ENCODE results near the gene NECAP2.
A peak's percentile ranks its signal among the peaks of the same experiment; 100 is the strongest.
"Not testable (repeated sequence)": the region's sequence is repeated elsewhere in the genome, so short reads cannot be mapped to it uniquely, and the experiment has no call there.

The NECAP2 gene

GRCh38 chr1:16425125-16426025 is 15.1 kb upstream of the NECAP2 start:
- DNase-seq = no peak

GRCh38 chr1:16430606-16431005 is 9.9 kb upstream of the NECAP2 start:
- DNase-seq = no peak

- DNase-seq = no peak
Observed at GRCh38 chr1:16433030-16433429, 7.5 kb upstream of the NECAP2 start.

GRCh38 chr1:16434007-16434406 is 6.5 kb upstream of the NECAP2 start:
- no peak for DNase-seq

- DNase-seq = no peak
Observed at GRCh38 chr1:16434501-16434900, 6.0 kb upstream of the NECAP2 start.

GRCh38 chr1:16436946-16437474 is 3.5 kb upstream of the NECAP2 start, which contains the start of gene SPATA21:
Gene SPATA21, minus strand, starts transcription at chr1:16437424. Its CDS starts 6,053 bp downstream, at chr1:16431371.
- no peak for DNase-seq

- no peak for DNase-seq
Observed at GRCh38 chr1:16438516-16438915, 2.0 kb upstream of the NECAP2 start.

GRCh38 chr1:16438924-16439323 is 1.6 kb upstream of the NECAP2 start:
- no peak for DNase-seq

GRCh38 chr1:16440131-16440469 is 424 bp upstream of the NECAP2 start:
- peak in 2 of 58 donors; percentile 43 to 46 for DNase-seq

- no peak for DNase-seq
Observed at GRCh38 chr1:16441282-16441665, 750 bp downstream of the NECAP2 start.

- no peak for DNase-seq
Observed at GRCh38 chr1:16442265-16442664, 1.7 kb downstream of the NECAP2 start.

GRCh38 chr1:16442941-16443340 is 2.4 kb downstream of the NECAP2 start:
- no peak for DNase-seq

- DNase-seq = no peak
Observed at GRCh38 chr1:16443975-16444770, 3.6 kb downstream of the NECAP2 start.

- DNase-seq = no peak
Observed at GRCh38 chr1:16445052-16445451, 4.5 kb downstream of the NECAP2 start.

GRCh38 chr1:16446116-16446515 is 5.6 kb downstream of the NECAP2 start:
- no peak for DNase-seq

GRCh38 chr1:16447641-16448040 is 7.1 kb downstream of the NECAP2 start:
- DNase-seq = no peak

GRCh38 chr1:16449065-16449464 is 8.5 kb downstream of the NECAP2 start:
- no peak for DNase-seq

GRCh38 chr1:16449666-16450065 is 9.1 kb downstream of the NECAP2 start:
- no peak for DNase-seq

GRCh38 chr1:16450863-16451481 is 10.4 kb downstream of the NECAP2 start:
- DNase-seq = no peak

- no peak for DNase-seq
Observed at GRCh38 chr1:16451841-16452528, 11.5 kb downstream of the NECAP2 start.

GRCh38 chr1:16454909-16455308 is 14.4 kb downstream of the NECAP2 start:
- DNase-seq = not testable (repeated sequence)

Measured in anterior cingulate cortex (tissue), 58 donors.